Loucy (cell line): ENCODE measurements around the gene DHRS4L2.
"Not testable (repeated sequence)": the region's sequence is repeated elsewhere in the genome, so short reads cannot be mapped to it uniquely, and the experiment has no call there.

ENCODE experiments used
- H2AFZ ChIP-seq: fragments of 200-600 bp; sonication (generic); 2 replicates; pipeline ENCODE4 v1.6.0; 2016; ENCODE audit warnings: antibody characterized with exemption, mild to moderate bottlenecking, low read length, moderate library complexity
- H3F3A ChIP-seq: fragments of 200-600 bp; 2 replicates; pipeline ENCODE4 v1.6.0; 2016; ENCODE audit warnings: antibody characterized with exemption, low read depth, mild to moderate bottlenecking
- H3K27me3 ChIP-seq: fragments of 200-600 bp; sonication (generic); 2 replicates; pipeline ENCODE4 v1.6.1; 2014; ENCODE audit warnings: low read length, mild to moderate bottlenecking; ENCODE audit not compliant: insufficient read depth, poor library complexity, severe bottlenecking
- H3K36me3 ChIP-seq: fragments of 200-600 bp; sonication (generic); 2 replicates; pipeline ENCODE4 v1.6.1; 2016; ENCODE audit warnings: low read length; ENCODE audit not compliant: insufficient read depth
- H3K4me1 ChIP-seq: fragments of 200-600 bp; sonication (generic); 2 replicates; pipeline ENCODE4 v1.5.1; 2014; ENCODE audit warnings: low read length, mild to moderate bottlenecking; ENCODE audit not compliant: insufficient read depth, poor library complexity, severe bottlenecking
- H3K4me2 ChIP-seq: fragments of 200-600 bp; sonication (generic); 2 replicates; pipeline ENCODE4 v1.6.0; 2014; ENCODE audit warnings: antibody characterized with exemption, low read length, low read depth, mild to moderate bottlenecking; ENCODE audit not compliant: poor library complexity, severe bottlenecking
- H3K4me3 ChIP-seq: fragments of 200-600 bp; sonication (generic); 2 replicates; pipeline ENCODE4 v1.5.1; 2014; ENCODE audit warnings: low read length, mild to moderate bottlenecking, mixed read lengths; ENCODE audit not compliant: poor library complexity, severe bottlenecking
- H3K79me2 ChIP-seq: fragments of 200-600 bp; sonication (generic); 2 replicates; pipeline ENCODE4 v1.6.1; 2014; ENCODE audit warnings: low read length; ENCODE audit not compliant: insufficient read depth
- H3K9ac ChIP-seq: fragments of 200-600 bp; sonication (generic); 2 replicates; pipeline ENCODE4 v1.6.0; 2014; ENCODE audit warnings: mild to moderate bottlenecking, low read depth, low read length, moderate library complexity; ENCODE audit not compliant: poor library complexity, severe bottlenecking
- H3K9me2 ChIP-seq: fragments of 200-600 bp; sonication (generic); replicated peaks from 2 replicates; pipeline ENCODE4 v1.6.1; 2016; ENCODE audit warnings: low read depth, low read length, mixed read lengths
- H3K9me3 ChIP-seq: fragments of 200-600 bp; sonication (generic); 2 replicates; pipeline ENCODE4 v1.6.1; 2014; ENCODE audit warnings: mild to moderate bottlenecking, antibody characterized with exemption, low read length, low read depth; ENCODE audit not compliant: insufficient read depth
- H4K20me1 ChIP-seq: fragments of 200-600 bp; sonication (generic); 2 replicates; pipeline ENCODE4 v1.6.0; 2014; ENCODE audit warnings: antibody characterized with exemption, low read length, mild to moderate bottlenecking; ENCODE audit not compliant: insufficient read depth, poor library complexity, severe bottlenecking
- EZH2phosphoT487 ChIP-seq: fragments of 200-600 bp; IDR thresholded peaks from 2 replicates; pipeline ENCODE4 v1.6.1; 2018; ENCODE audit warnings: antibody characterized with exemption, mild to moderate bottlenecking, moderate library complexity, borderline replicate concordance
- TF ChIP-seq, protein P1 (sequence below): fragments of 200-600 bp; sonication (generic); conservative IDR thresholded peaks from 2 replicates; pipeline ENCODE4 v1.5.1; 2014; ENCODE audit warnings: mild to moderate bottlenecking, antibody characterized with exemption, low read length

Gene DHRS4L2

DNA sequence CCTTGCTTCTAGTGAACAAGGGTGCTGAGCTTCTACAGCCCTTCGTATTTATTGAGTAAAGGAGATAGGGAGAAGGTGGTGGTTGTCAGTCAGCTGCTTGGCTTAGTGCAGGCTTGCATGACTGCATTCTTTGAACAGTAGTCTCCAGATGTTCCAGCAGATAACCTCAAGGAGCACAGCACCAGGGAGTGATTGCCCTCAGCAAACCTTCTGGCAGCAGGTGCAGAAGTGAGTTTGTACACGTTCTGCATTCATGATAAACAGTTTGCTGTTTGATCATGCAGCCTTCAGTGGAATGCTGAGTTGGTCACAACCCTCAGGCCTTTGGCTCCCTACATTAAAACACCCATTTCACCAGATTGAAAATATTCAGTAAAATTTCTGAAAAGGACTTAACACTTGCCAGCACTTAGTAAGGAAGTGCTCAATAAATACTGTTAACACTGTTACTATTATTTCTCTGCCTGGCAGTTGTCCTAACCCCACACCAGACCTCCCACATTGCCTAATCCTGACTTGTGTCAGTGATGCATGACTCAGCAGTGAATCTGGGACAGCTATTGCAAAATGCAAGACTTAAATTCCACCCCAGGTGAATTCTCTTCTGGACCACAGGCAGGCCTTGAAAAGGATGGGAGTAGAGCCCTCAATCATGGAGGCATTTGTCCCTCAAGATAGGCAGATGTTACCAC is 44.1 kb downstream of the DHRS4L2 start:
- TF ChIP-seq, protein P1, sequence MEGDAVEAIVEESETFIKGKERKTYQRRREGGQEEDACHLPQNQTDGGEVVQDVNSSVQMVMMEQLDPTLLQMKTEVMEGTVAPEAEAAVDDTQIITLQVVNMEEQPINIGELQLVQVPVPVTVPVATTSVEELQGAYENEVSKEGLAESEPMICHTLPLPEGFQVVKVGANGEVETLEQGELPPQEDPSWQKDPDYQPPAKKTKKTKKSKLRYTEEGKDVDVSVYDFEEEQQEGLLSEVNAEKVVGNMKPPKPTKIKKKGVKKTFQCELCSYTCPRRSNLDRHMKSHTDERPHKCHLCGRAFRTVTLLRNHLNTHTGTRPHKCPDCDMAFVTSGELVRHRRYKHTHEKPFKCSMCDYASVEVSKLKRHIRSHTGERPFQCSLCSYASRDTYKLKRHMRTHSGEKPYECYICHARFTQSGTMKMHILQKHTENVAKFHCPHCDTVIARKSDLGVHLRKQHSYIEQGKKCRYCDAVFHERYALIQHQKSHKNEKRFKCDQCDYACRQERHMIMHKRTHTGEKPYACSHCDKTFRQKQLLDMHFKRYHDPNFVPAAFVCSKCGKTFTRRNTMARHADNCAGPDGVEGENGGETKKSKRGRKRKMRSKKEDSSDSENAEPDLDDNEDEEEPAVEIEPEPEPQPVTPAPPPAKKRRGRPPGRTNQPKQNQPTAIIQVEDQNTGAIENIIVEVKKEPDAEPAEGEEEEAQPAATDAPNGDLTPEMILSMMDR: no peak
- TF ChIP-seq EZH2phosphoT487: no peak
- peaks cover 17% of the 10 kb centered on the region for H3K9me3 ChIP-seq
- H3F3A ChIP-seq: no peaks in the 10 kb centered on the region
- H3K4me1 ChIP-seq: peaks cover 7% of the 10 kb centered on the region
- no peak overlapping the region for H3K4me3 ChIP-seq
- no peaks in the 10 kb centered on the region for H4K20me1 ChIP-seq
- H3K27me3 ChIP-seq: no peaks in the 10 kb centered on the region
- no peak overlapping the region for H3K4me2 ChIP-seq
- H3K9ac ChIP-seq: no peak overlapping the region
- no peak overlapping the region for H2AFZ ChIP-seq
- no peaks in the 10 kb centered on the region for H3K36me3 ChIP-seq
- H3K79me2 ChIP-seq: no peaks in the 10 kb centered on the region
- no peaks in the 10 kb centered on the region for H3K9me2 ChIP-seq

DNA sequence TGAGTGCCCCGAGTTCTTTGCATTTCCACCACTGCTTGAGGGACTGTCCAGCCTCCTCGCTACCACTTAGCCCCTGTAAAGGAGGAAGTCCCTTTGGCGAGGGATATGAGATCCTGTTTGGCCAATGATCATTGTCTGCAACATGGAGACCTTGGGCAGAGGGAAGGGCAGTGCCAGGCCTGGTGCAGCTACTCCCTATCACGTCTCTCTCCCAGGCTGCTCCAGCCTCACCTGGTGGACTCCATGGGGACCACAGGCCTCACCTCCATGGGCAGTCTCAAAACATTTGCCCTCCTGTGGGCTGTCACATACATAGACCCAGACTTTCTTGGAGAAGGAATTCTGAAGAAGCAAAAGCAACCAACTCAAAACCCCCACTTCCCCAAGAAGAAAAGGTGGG is 47.0 kb downstream of the DHRS4L2 start:
- Histone ChIP-seq H3K9me3 (peaks cover 17% of the 10 kb centered on the region), H3K4me1 (peaks cover 15% of the 10 kb centered on the region), H3K9ac (peak overlapping the region; percentile 97), H3K4me2 (peak overlapping the region; percentile 77), H3K4me3 (peak overlapping the region; percentile 97), H2AFZ (peak overlapping the region; percentile 97)
- H3K27me3 ChIP-seq, H4K20me1 ChIP-seq, H3K9me2 ChIP-seq, H3K36me3 ChIP-seq, H3F3A ChIP-seq, H3K79me2 ChIP-seq: not testable (repeated sequence)

DNA sequence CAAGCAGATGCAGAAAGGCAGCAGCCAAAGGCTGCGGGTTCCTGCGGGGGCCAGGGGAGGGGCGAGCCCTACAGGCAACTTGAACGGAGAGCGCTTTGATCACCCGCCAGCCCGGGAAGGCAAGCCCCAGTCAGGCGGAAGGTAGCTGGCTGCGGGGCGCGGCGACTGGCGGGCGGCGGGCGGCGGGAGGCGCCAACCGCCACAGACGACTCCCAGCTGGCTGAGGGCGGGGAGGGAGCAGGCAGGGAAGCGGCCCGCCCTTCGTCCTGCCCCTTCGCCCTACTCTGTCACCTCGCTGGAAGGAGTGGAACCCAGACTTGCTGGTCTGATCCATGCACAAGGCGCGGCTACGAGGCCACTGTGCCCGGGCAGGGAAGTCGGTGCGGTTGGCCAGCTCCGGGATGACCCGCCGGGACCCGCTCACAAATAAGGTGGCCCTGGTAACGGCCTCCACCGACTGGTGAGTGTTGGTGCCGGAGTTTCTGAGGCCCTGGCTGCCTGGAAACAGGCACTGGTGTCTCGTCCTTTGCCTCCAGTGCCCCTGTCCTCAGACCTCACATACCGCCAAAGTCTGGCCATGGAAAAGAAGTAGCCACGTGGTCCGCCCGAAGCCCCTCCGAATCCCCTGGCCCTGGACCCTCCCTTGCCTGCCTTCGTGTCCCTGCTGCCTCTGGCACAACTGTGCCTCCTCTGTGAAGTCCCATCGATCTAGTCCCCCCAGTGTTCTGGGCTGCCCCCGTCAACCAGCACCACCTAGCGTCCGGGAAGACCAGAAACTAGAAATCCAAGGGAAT is 47.6 kb downstream of the DHRS4L2 start:
- H3K36me3 ChIP-seq: no peaks in the 10 kb centered on the region
- H3K9ac ChIP-seq: peak overlapping the region; percentile 97
- no peaks in the 10 kb centered on the region for H3K9me2 ChIP-seq
- no peaks in the 10 kb centered on the region for H4K20me1 ChIP-seq
- no peaks in the 10 kb centered on the region for H3K79me2 ChIP-seq
- H3K4me3 ChIP-seq: peak overlapping the region; percentile 97
- TF ChIP-seq EZH2phosphoT487: no peak
- TF ChIP-seq, protein P1: peak; percentile 85
- no peaks in the 10 kb centered on the region for H3F3A ChIP-seq
- H3K9me3 ChIP-seq: peaks cover 16% of the 10 kb centered on the region
- peak overlapping the region; percentile 97 for H2AFZ ChIP-seq
- peak overlapping the region; percentile 77 for H3K4me2 ChIP-seq
- no peaks in the 10 kb centered on the region for H3K27me3 ChIP-seq
- H3K4me1 ChIP-seq: peaks cover 15% of the 10 kb centered on the region

DNA sequence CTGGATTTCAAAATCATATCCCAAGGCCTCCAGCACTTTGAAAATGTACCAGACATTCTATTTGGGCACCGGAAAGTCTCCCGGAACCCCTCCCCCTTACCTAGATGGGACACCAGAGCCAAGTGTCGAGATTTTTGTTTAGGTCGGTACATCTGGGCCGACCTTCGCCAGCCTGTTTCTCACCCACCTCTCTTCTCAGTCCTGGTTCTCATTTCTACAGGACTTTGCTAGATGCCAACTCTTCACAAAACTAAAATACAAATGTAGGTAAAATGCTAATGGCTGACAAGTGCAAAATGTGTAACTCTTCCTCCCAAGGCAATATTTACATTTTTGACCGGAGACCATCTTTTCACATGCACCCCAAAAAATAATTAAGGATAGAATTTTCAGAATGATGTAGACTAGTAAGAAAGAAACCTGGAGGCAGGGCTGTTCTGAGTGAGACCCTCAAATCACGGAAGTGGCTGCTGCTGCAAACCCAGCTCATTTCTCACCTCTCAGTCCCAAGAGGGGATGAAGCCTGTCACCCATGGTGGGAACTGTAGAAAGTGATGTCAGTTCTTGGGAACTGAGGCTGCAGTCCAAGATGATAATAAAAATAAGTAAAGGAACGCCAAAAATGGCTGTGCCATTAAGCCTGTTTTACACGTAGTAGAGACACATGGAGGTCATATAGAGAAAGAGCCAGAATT is 48.4 kb downstream of the DHRS4L2 start:
- Histone ChIP-seq H3K4me3 (peak overlapping the region; percentile 97), H3K4me2 (peak overlapping the region; percentile 77), H3K9me3 (peaks cover 12% of the 10 kb centered on the region), H2AFZ (peak overlapping the region; percentile 97; the same call in 1 of the 2 replicates), H3K4me1 (peaks cover 15% of the 10 kb centered on the region), H3K9ac (peak overlapping the region; percentile 97)
- not testable (repeated sequence) for H3K27me3 ChIP-seq, H3K79me2 ChIP-seq, H4K20me1 ChIP-seq, H3F3A ChIP-seq, H3K9me2 ChIP-seq, H3K36me3 ChIP-seq
